DMS 273 (cell line): Measurements from ENCODE around the gene BACE1-AS.
"Not testable (repeated sequence)": the region's sequence is repeated elsewhere in the genome, so short reads cannot be mapped to it uniquely, and the experiment has no call there.

Experiments
- DNase-seq: peaks from one replicate; lab custom pipeline; 2025; ENCODE audit not compliant: unreplicated experiment; lab: John Stamatoyannopoulos, UW

Gene BACE1-AS

GRCh38 chr11:117319214-117319840 lies 28.2 kb downstream of the BACE1-AS start:
- DNase-seq = no peak

- DNase-seq = not testable (repeated sequence)
Observed at GRCh38 chr11:117327255-117327566, 36.1 kb downstream of the BACE1-AS start.

- DNase-seq = peak; percentile 95
Observed at GRCh38 chr11:117327567-117328374, 36.6 kb downstream of the BACE1-AS start, which contains the start of gene CEP164. Gene CEP164, plus strand, starts transcription at chr11:117327854. Its CDS starts 10,733 bp downstream, at chr11:117338587.

GRCh38 chr11:117328375-117329010 lies 37.3 kb downstream of the BACE1-AS start:
- peak; percentile 59 for DNase-seq

GRCh38 chr11:117332843-117333242 lies 41.7 kb downstream of the BACE1-AS start:
- DNase-seq = no peak

- DNase-seq = no peak
Observed at GRCh38 chr11:117333917-117334316, 42.8 kb downstream of the BACE1-AS start.

GRCh38 chr11:117334896-117335295 lies 43.8 kb downstream of the BACE1-AS start:
- DNase-seq = no peak

GRCh38 chr11:117335399-117335798 lies 44.3 kb downstream of the BACE1-AS start:
- no peak for DNase-seq

GRCh38 chr11:117337076-117337475 lies 45.9 kb downstream of the BACE1-AS start:
- no peak for DNase-seq
